HG03175 (cell line): ENCODE measurements around the gene CBLN3.
A peak's percentile ranks its signal among the peaks of the same experiment; 100 is the strongest.
"Not testable (repeated sequence)": the region's sequence is repeated elsewhere in the genome, so short reads cannot be mapped to it uniquely, and the experiment has no call there.

Experiments used
- ATAC-seq: cut with Tn5 transposase; IDR thresholded peaks from one replicate; pipeline ENCODE4 v1.9.1; 2021; ENCODE audit warnings: mild to moderate bottlenecking, moderate library complexity; ENCODE audit not compliant: unreplicated experiment

The CBLN3 gene

DNA sequence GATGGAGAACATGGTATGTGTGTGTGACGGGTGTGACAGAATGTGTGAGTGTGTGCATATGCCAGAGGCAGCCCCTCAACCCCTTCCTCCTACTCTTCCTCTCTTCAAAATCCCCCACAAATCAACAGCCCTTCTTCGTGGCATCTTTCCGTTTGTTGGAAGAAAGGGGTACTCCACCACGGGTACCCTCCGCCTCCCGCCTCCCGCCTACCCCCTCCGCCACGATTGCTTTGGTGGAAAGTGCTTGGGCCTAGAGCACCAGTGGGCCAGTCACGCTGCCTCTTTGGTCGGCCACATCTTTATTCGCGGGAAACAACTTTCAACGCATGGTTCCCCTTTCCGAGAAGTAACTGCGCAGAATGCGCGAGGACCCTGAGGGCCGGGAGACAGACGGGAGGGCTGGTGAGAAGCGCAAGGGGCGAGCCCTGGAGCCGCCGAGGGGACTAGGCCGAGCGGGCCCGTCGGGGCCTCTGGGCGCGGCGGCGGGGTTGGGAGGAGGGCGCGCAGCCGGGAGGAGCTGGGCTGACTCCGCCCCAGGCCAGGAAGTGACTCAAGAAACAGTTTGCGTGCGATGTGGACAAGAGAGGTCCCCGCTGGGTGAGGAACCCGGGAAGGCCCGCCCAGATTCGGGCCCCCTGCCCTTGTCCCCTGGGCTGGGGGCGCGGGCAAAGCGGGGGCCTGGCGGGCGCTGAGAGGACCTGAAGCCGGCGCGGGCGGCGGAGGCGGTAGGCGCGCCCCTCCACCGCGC, at the start of gene CBLN3, which contains the start of gene KHNYN:
Gene CBLN3, minus strand, starts transcription at position 274 of the 748 bp plus-strand sequence. CDS start 614 bp downstream, outside the sequence.
Gene KHNYN, plus strand, starts transcription at position 560 of the 748 bp plus-strand sequence. CDS start 777 bp downstream, outside the sequence.
- peak; percentile 84 for ATAC-seq

DNA sequence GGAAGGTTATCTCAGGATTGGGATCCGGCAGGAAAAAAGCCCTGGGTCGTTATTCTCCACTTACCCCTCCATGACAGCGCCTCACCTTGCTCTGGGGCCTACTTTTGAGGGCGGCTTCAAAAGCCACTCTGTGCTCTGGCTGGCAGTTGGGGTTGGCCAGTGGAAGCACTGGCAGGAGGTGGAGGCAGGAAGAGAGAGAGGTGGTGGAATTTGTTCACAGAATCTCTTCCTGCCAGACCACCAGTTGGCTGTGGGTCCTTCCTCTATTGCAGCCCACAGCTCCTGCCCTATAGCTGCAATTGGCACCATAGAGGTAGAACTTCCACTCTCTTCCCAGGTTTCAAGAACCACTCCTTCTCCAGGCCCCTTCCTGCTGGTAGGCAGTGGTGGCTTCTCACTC, 45.8 kb upstream of the CBLN3 start:
- ATAC-seq: no peak

DNA sequence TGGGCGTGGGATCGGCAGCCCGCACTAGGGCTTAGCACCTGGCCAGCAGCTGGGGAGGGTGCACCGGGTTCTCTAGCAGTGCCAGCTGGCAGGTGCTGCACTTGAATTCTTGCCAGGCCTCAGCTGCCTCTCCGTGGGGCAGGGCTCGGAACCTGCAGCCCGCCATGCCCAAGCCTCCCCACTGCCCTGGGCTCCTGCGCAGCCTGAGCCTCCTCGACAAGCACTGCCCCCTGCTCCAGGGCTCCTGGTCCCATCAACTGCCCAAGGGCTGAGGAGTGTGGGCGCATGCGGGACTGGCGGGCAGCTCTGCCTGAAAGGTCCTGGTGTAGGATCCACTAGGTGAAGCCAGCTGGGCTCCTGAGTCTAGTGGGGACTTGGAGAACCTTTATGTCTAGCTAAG, 43.7 kb upstream of the CBLN3 start:
- no peak for ATAC-seq

DNA sequence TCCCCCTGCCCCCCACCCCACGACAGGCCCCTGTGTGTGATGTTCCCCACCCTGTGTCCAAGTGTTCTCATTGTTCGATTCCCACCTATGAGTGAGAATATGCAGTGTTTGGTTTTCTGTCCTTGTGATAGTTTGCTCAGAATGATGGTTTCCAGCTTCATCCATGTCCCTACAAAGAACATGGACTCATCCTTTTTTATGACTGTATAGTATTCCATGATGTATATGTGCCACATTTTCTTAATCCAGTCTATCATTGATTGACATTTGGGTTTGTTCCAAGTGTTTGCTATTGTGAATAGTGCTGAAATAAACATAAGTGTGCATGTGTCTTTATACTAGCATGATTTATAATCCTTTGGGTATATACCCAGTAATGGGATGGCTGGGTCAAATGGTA, 41.0 kb upstream of the CBLN3 start:
- not testable (repeated sequence) for ATAC-seq

DNA sequence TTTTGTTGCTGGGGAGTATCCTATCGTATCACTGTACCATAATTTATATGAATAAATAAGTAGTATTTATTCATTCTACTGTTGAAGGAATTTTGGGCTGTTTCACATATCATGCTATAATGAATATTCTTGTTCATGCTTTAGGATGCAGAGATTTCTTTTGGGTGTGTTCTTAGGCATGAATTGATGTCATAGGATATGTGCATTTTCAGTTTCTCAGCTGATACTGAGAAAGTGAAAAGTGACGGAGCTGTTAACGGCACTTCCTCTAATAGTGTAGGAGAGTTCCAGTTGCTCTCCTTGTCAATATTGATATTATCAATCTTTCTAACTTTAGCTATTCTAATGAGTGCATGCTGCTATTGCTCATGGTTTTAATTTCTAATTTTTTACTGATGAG, 36.3 kb upstream of the CBLN3 start:
- no peak for ATAC-seq

DNA sequence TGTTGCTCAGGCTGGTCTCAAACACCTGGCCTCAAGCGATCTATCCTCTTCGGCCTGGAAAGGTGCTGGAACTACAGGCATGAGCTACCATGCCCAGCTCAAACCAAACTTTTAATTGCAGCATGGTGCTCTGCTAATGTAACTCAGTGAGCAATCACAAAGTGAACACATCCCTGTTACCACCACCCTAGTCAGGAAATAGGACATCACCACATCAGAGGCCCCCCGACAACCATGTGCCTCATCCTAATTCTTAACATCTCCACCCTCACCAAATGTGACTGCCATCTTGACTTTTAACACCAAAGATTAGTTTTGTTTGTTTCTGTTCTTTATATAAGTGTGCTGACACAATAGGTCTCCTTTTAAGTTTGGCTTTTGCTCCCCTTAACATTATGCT, 35.9 kb upstream of the CBLN3 start:
- no peak for ATAC-seq

DNA sequence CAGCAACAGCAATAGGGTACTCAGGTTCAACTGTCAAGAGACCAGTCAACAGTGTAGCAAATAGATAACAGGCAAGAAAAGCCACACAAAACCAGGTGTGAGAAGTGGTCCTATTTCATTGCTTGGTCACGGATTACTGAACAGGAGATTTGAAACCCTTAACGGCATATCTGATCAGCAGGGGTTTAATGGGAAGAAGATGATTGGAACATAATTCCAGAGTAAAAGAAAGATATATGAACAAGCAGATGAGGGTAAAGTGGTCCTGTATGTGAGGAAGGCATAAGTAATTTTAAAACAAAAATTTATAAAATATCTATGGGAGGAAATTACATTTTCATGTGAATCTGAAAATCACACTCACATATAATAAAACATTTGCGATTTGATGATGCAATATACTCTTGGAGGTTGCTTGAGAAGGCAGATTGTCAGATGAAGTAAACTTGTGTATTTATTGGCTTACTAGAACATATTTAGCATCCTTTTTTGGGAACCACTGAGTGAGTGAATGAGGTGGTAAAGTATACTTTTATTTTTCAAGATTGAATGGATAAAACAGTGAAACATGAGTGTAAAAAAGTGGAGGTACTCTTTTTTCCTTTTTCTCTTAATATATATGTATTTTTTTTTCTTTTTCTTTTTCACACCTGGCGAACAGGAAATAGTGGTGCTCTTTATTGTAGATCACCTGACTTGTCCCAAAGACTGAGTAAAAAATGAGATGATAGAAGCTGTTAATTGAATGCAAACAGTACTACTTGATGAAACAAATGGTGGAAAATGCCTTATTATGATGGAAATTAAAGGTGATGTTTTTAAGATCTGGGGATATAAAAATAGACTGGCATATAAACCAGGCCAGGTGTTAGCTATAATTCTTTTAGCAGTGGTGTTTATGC, 34.7 kb upstream of the CBLN3 start:
- ATAC-seq: no peak

DNA sequence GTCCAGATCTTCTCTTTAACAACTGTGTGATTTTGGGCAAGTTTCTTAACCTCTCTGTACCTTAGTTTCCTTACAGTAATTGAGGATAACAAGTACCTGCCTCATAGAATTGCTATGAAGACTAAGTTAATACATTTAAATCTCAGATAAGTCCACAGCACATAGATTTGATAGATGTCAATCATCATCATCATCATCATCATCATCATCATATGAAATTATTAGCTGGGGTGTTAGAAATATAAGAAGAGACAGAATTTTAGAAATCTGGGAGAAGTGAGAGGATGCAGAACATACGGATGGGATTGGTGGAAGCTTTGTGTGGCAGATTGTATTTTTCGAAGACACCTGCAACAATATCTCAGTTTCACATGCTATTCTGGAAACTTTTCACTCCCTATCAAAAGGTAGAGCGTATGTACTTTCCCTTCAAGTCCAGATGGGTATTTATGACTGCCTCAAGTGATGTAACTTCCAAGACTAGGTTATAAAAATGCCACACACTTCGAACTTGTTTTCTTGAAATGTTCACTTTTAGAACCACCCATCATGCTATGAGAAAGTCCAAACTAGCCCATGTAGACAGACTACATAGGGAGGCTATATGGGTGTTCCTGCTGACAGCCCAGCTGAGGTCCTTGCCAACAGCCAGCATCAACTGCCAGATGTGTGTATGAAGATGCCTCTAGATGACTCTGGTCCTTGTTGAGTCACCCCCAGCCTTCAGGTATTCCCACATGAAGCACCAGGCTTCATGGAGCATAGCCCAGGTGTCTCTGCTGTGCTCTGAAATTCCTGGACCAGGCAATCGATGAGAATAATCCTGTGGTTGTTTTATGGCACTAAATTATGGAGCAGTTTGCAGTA, 33.8 kb upstream of the CBLN3 start:
- no peak for ATAC-seq

DNA sequence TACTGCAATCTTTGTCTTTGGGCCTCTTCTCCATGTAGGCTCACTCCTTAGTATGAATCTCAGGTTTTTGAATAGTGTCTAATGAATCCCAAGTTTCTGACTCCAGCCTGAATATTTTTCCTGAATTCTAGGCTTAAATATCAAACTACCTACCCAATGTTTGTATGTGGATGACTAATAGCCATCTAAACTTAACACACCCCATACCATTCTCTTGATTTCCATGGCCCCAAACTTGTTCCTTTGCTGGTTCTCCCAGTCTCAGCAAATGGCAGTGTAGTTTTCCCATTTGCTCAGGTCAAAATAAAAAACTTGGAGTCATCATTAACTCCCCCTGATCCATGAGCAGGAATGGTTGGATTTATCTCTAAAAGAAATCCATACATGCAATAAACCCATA, 31.9 kb upstream of the CBLN3 start:
- ATAC-seq: no peak

DNA sequence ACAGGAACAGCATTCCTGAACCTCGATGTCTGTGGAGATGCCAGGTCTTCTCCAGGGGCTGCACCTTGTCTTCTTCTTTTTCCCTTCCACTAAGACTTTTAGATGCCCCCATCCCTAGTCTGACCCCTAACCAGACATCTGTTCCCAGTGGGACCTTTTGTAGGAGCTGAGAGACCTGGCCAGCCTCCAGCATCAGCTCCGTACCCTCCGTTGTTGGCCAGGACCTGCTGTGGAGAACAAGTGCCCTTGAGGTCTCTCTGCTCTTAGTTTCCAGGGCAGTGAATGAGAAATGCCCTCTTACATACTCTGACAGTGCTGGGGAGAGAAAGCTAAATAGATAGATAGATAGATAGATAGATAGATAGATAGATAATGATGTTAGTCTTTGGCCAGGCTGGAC, 29.9 kb upstream of the CBLN3 start:
- ATAC-seq: no peak

DNA sequence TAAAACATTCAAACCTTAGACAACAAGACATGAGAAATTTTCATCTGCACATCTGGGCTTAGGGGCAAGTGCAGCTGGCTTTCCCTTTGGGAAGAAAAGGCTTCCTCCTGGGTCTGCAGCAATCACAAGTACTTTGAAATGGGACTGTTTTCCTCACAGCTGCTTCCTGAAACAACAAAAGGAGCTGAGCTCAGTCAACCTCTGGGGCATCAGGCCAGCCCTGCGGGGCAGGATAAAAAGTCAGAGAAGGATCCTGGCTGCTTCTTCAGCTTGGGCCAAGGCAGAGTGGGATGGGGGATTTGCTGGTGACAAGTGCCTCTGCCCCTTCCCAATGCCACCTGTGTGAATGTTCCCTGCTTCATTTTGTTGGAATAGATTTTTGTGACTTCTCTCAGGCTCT, 29.3 kb upstream of the CBLN3 start:
- ATAC-seq: no peak

DNA sequence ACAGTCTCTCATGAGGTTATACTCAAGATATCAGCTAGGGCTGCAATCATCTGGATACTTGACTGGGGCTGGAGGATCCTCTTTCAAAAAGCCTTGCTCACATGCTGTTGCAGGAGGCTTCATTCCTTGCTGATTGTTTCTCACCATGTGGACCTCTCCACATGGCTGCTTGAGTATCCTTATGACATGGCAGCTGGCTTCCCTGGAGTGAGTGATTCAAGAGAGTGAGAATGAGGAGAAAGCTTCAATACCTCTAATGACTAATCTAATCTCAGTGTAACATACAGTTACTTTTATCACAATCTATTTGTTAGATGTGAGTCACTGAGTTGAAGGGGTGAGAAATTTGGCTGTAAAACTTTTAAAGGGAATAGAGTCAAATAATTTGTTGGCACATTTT, 27.5 kb upstream of the CBLN3 start:
- ATAC-seq: no peak

DNA sequence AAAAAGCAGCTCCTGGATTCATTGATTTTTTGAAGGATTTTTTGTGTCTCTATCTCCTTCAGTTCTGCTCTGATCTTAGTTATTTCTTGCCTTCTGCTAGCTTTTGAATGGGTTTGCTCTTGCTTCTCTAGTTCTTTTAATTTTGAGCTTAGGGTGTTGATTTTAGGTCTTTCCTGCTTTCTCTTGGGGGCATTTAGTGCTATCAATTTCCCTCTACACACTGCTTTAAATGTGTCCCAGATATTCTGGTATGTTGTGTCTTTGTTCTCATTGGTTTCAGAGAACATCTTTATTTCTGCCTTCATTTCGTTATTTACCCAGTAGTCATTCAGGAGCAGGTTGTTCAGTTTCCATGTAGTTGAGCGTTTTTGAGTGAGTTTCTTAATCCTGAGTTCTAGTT, 21.4 kb upstream of the CBLN3 start:
- ATAC-seq: not testable (repeated sequence)

DNA sequence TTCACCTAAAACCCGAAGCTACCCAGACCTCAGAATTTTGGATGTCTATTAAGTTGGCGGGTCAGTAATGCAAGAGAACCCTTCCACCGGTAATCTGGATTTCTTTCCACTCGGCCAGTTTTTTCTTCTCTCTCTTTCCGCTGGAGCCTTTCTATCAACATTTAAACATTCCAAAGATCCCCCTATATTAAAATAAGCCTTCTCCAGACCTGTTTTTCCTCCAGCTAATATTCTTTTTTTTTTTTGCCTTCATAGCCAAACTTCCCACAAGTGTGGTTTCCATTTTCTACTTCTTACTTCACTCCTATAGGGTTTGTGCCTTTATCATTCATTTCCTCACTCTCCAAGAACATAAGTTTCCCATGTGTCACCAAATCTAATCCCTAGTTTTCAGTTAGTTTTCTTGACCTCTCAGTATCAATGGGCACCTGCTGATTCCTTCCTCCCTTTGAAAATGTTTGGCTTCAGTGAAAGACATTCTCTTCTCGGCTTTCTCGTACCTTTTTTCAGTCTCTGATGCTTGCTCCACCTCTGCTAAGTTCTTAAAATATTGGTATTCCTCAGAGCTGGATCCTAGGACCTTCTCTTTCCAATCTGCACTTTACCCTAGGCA, 13.7 kb upstream of the CBLN3 start:
- no peak for ATAC-seq

DNA sequence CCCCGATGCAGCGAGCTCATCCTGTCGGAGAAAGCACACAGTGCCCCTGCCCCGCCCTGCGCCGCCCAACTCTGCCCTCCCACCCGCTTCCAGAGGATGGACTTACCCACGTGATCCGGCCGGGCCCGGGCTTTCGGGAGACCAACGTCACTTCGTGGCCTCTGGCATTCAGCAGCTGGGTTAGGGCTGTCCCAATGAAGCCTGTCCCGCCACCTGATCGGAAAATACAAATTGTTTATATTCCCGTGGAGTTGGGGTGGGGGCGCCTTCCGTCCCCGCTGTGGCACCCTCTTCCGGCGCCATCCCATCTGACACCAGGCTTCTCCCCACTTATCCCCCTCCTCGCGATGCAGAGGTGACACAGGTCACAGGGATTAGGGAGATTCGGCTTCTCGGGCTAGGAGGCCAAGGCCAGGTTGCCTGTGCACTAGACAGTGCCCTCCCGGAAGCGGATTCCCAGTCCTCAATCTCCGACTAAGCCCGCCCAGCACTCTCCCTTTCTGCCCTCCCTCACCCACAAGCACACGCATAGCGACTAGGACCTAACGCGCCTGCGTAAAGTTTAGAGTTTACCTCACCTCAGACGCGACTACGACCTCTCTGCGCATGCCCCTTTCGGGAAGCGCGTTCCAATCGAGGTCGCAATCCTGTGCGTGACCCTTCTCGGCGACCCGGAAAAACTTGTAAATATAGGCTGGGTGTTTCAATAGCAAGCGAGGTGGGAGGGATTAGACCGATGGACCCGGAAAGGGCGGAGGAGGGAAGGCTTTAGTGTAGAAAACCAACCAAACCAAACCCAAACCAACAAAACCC, 13.0 kb upstream of the CBLN3 start, which contains the start of gene SDR39U1:
Gene SDR39U1, minus strand, starts transcription at position 537 of the 813 bp plus-strand sequence. Its CDS starts 7 bp downstream, at position 530.
- ATAC-seq: peak; percentile 93

DNA sequence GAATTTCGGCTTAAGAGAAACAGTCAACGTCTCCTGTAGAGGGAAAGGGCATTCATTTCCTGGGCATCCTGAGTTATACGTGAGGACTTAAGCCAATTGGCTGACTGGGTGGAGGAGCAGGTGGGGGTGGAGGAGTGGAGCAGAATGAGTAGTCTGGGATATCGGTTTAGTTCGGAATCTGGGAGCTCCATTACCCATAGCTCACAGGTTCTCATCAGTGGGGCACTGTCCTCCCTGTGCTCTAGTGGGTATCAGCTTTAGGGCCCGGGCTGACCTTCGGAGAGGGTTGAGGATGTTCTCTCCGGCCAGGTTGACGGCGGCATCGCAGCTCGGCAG, 12.4 kb upstream of the CBLN3 start:
- ATAC-seq: no peak

DNA sequence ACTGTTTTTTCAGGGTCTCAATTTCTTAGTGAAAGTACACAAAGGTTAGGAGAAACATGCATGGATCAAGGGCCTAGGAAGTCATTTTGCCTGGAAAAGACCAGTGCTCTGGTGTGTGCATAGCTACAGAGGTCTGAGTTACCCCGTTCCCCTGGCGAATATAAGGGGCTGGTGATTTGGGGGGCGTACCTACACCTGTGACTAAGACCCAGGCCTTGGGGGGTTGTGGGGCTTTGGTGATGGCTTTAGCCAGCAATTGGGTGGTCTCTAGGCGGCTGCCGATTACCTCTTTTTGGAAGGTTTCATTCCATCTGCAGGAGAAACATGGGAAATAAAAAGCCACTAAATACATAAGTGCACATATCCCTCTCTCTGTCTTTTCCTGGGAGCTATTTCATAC, 12.0 kb upstream of the CBLN3 start:
- ATAC-seq: no peak

DNA sequence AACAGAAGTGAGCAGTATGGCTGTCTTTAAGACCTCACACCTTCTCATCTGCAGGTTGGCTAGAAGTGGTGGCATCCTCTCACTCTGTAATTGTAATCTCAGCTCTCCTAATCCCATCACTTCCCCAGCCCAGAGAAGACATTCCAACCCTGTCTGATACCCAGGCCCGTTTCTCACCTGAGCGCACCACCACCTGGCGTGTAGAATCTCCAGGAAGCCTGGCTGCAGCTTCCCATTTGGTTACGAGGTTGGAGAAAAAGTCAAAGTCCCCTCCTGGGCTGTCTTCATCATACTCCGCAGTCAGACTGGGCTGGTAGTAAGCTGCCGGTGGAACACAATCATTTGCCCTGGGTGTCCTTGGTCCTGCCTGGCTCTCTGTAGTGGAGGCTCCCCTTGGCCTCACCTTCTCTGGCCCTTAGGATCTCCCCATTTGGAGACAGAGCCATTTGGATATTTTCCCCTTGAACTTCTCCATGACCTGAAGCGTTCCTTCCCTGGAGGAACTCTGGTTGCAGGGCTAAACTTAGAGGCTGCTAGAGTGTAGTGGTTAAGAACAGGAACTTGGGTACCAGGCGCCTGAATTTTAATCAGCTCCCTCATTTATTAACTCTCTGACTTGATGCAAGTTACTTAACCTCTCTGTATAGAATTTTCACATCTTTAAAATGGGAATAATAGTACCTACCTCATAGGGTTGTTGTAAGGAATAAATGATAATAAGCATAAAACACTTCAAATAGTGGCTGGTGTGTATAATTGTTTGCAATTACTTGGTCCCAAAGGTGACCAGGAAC, 11.3 kb upstream of the CBLN3 start:
- ATAC-seq: no peak
